ENCODE results near the gene C2CD3. TPM values are rescaled to one million over a fixed set of nuclear protein-coding genes. Genes with fewer than 3 reads are reported as not detected.
A peak's percentile ranks its signal among the peaks of the same experiment; 100 is the strongest.

Gene C2CD3
- total and polyA plus RNA-seq, 2 experiments from 2014 or later = 7.3 to 9.2 TPM

DNA sequence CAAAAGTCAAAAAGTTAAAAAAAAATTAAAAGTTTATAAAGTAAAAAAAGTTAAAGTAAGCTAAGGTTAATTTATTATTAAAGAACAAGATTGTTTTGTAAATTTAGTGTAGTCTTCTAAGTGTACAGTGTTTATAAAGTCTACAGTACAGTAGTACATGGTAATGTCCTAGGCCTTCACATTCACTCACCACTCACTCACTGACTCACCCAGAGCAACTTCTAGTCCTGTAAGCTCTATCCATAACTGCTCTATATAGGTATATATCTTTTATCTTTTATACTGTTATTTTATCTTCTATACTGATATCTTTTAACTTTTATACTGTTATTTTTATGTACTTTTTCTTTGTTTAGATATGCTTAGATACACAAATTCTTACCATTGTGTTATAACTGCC, 11.2 kb downstream of the C2CD3 start:
- Histone ChIP-seq H2AFZ (no peak overlapping the region), H4K20me1 (ENCODE audit: insufficient read depth) (no peaks in the 10 kb centered on the region), H3F3A (ENCODE audit: insufficient read depth) (peaks cover 9% of the 10 kb centered on the region), H3K4me3 (no peak overlapping the region), H3K9me2 (ENCODE audit: insufficient read depth) (no peaks in the 10 kb centered on the region), H3K4me2 (ENCODE audit: unreplicated experiment) (no peak overlapping the region), H3K9me3 (ENCODE audit: low read depth) (no peaks in the 10 kb centered on the region), H3K27ac (no peak overlapping the region), H3K9ac (no peak overlapping the region), H3K36me3 (ENCODE audit: low read depth) (no peaks in the 10 kb centered on the region), H3K27me3 (replicated peaks; ENCODE audit: insufficient read depth) (no peaks in the 10 kb centered on the region), H3K4me1 (ENCODE audit: insufficient read depth) (peaks cover 15% of the 10 kb centered on the region), H3K79me2 (ENCODE audit: insufficient read depth) (peaks cover 49% of the 10 kb centered on the region)
- TF ChIP-seq EZH2 (IDR thresholded peaks at IDR 0.05; ENCODE audit: insufficient read depth, poor library complexity, severe bottlenecking) = no peak
- no peak for TF ChIP-seq EZH2phosphoT487 (IDR thresholded peaks at IDR 0.05; ENCODE audit: insufficient read depth, low read depth)
- in situ Hi-C loops (cut with MboI) = no loop called here
- no peak for DNase-seq

DNA sequence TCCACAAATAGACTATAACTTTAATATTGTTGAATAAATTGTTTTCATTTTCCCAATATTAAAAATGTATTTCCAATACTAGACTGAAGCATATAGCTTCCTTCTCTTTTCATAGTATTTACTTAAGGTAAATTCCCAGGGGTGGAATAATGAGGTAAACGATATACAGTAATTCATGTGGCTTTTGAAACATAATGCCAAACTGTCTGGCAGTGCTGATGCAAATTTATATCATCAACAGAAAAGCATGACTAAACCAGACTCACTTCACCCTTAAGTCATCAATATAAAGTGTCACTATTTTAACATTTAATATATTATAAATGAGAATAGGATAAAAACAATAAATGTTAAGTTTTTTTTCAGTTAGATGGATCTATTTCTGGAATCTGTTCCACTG, 13.6 kb downstream of the C2CD3 start:
- no peaks in the 10 kb centered on the region for H3K27me3 ChIP-seq (replicated peaks; ENCODE audit: insufficient read depth)
- peaks cover 16% of the 10 kb centered on the region for H3F3A ChIP-seq (ENCODE audit: insufficient read depth)
- H3K9me2 ChIP-seq (ENCODE audit: insufficient read depth) = no peaks in the 10 kb centered on the region
- H3K4me3 ChIP-seq = no peak overlapping the region
- no peak overlapping the region for H3K9ac ChIP-seq
- TF ChIP-seq EZH2phosphoT487 (IDR thresholded peaks at IDR 0.05; ENCODE audit: insufficient read depth, low read depth) (no peak), EZH2 (IDR thresholded peaks at IDR 0.05; ENCODE audit: insufficient read depth, poor library complexity, severe bottlenecking) (no peak)
- in situ Hi-C loops (cut with MboI) = no loop called here
- no peak overlapping the region for H3K4me2 ChIP-seq (ENCODE audit: unreplicated experiment)
- H3K27ac ChIP-seq = no peak overlapping the region
- H3K4me1 ChIP-seq (ENCODE audit: insufficient read depth) = peaks cover 21% of the 10 kb centered on the region
- peaks cover 66% of the 10 kb centered on the region for H3K79me2 ChIP-seq (ENCODE audit: insufficient read depth)
- DNase-seq = peak; percentile 41
- no peak overlapping the region for H2AFZ ChIP-seq
- 43 to 62% methylated on average over 1 of the region's 1 CpG for WGBS, 2 experiments (ENCODE audit: low coverage in 1 of 2, low lambda C conversion rate in 2 of 2, missing lambda C conversion rate in 2 of 2)
- H4K20me1 ChIP-seq (ENCODE audit: insufficient read depth) = no peaks in the 10 kb centered on the region
- no peaks in the 10 kb centered on the region for H3K9me3 ChIP-seq (ENCODE audit: low read depth)
- H3K36me3 ChIP-seq (ENCODE audit: low read depth) = 0 out of 2 replicates have a peak, but pooled peaks cover 5% of the 10 kb centered on the region

DNA sequence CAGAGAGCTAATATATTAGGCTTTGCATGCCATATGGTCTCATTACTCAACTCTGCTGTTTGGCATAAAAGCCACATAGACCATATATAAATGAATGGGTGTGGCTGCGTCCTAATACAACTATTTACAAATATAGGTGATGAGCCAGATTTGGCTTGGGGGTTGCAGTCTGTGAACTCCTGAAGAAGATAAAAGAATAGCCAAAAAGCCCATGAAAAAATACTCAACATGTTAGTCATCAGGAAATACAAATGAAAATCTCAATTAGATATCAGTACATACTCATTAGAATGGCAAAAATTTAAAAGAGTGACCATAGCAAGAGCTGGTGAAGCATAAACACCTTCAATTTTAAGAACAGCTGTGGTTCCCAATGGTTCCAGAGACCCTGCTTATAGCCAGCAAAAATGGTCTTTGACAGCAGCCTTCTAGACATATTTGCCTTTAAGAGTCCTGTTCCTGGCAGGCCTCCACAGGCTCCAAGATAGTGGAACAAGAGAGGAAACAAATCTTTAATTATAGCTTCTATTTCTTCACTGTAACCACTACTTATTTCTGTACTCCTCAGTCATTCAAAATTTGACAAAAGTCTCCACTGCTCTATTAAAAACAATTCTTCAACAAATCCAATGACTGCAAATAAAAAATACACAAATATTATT, 16.1 kb downstream of the C2CD3 start:
- no peaks in the 10 kb centered on the region for H3K9me3 ChIP-seq (ENCODE audit: low read depth)
- H3K4me2 ChIP-seq (ENCODE audit: unreplicated experiment) = no peak overlapping the region
- peak; percentile 32 for DNase-seq
- H3K79me2 ChIP-seq (ENCODE audit: insufficient read depth) = peaks cover 64% of the 10 kb centered on the region
- H3K4me1 ChIP-seq (ENCODE audit: insufficient read depth) = peaks cover 21% of the 10 kb centered on the region
- H3K9ac ChIP-seq = no peak overlapping the region
- no peak for TF ChIP-seq EZH2 (IDR thresholded peaks at IDR 0.05; ENCODE audit: insufficient read depth, poor library complexity, severe bottlenecking)
- TF ChIP-seq EZH2phosphoT487 (IDR thresholded peaks at IDR 0.05; ENCODE audit: insufficient read depth, low read depth) = no peak
- no peak overlapping the region; the same call in 1 of the 2 replicates for H3K27ac ChIP-seq
- H3F3A ChIP-seq (ENCODE audit: insufficient read depth) = peaks cover 16% of the 10 kb centered on the region
- H2AFZ ChIP-seq = no peak overlapping the region
- WGBS, 2 experiments (ENCODE audit: low coverage in 1 of 2, low lambda C conversion rate in 2 of 2, missing lambda C conversion rate in 2 of 2) = 68 to 77% methylated on average over 1 of the region's 1 CpG
- no peak overlapping the region for H3K4me3 ChIP-seq
- H3K27me3 ChIP-seq (replicated peaks; ENCODE audit: insufficient read depth) = no peaks in the 10 kb centered on the region
- no peaks in the 10 kb centered on the region for H3K9me2 ChIP-seq (ENCODE audit: insufficient read depth)
- in situ Hi-C loops (cut with MboI) = no loop called here
- no peaks in the 10 kb centered on the region for H4K20me1 ChIP-seq (ENCODE audit: insufficient read depth)
- 0 out of 2 replicates have a peak, but pooled peaks cover 5% of the 10 kb centered on the region for H3K36me3 ChIP-seq (ENCODE audit: low read depth)

DNA sequence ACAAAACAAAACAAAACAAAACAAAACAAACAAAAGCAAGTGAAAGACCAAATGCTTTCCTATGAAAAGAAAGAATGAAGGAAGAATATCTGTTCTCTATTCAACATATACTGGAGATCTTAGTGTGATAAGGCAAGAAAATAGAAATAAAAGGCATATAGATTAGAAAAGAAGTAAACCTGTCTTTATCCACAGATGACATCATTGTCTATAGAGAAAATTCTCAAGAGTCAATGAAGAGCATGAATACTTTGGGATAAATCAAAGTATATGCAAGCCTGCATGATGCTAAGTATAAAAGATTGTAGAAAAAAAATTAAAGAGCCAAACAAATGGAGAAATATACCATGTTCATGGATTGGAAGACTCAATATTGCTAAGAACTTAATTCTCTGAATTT, 17.6 kb downstream of the C2CD3 start:
- in situ Hi-C loops (cut with MboI) = no loop called here
- no peak for TF ChIP-seq EZH2 (IDR thresholded peaks at IDR 0.05; ENCODE audit: insufficient read depth, poor library complexity, severe bottlenecking)
- no peak for TF ChIP-seq EZH2phosphoT487 (IDR thresholded peaks at IDR 0.05; ENCODE audit: insufficient read depth, low read depth)
- Histone ChIP-seq H3K27me3 (replicated peaks; ENCODE audit: insufficient read depth) (no peaks in the 10 kb centered on the region), H3K79me2 (ENCODE audit: insufficient read depth) (peaks cover 53% of the 10 kb centered on the region), H3K4me1 (ENCODE audit: insufficient read depth) (peaks cover 21% of the 10 kb centered on the region), H2AFZ (no peak overlapping the region), H3K9ac (no peak overlapping the region), H3K27ac (no peak overlapping the region), H3K4me3 (no peak overlapping the region), H3K9me2 (ENCODE audit: insufficient read depth) (no peaks in the 10 kb centered on the region), H3K36me3 (ENCODE audit: low read depth) (0 out of 2 replicates have a peak, but pooled peaks cover 5% of the 10 kb centered on the region), H3F3A (ENCODE audit: insufficient read depth) (peaks cover 16% of the 10 kb centered on the region), H3K9me3 (ENCODE audit: low read depth) (no peaks in the 10 kb centered on the region), H4K20me1 (ENCODE audit: insufficient read depth) (no peaks in the 10 kb centered on the region), H3K4me2 (ENCODE audit: unreplicated experiment) (no peak overlapping the region)
- DNase-seq = no peak
